ENCODE measurements around the gene CCNH. TPM values are rescaled to one million over a fixed set of nuclear protein-coding genes. Genes with fewer than 3 reads are reported as not detected.

Gene CCNH
- polyA plus RNA-seq (2012; rRNA removed) = 29.1 and 41.1 TPM in 2 replicates
- polyA plus RNA-seq (2012; cell fraction: cytosol; rRNA removed) = 38.1 and 45.5 TPM in 2 replicates
- polyA plus RNA-seq (2012; cell fraction: nucleus; rRNA removed) = 26.7 and 39.9 TPM in 2 replicates

GRCh38 chr5:87412630-87413342, at the start of gene CCNH:
Gene CCNH, minus strand, starts transcription at chr5:87412930. Its CDS starts 136 bp downstream, at chr5:87412794.
- WGBS (ENCODE audit: low lambda C conversion rate) = 6% methylated on average over 17 of the region's 46 CpGs
- no peaks in the 10 kb centered on the region for H3K27me3 ChIP-seq (ENCODE audit: insufficient read depth)
- H3K9me2 ChIP-seq = no peaks in the 10 kb centered on the region
- peak; percentile 86 for DNase-seq
- ChIA-PET POLR2A (interaction anchor here (1.0 kb wide), 1 partner anchor 144 kb away, joined by 3 read pairs; no protein-coding TSS in a partner anchor), CTCF (interaction anchor here (1.5 to 5.1 kb wide), 3 partner anchors 11 to 1278 kb away, joined by 3 to 39 read pairs (median 8); no protein-coding TSS in a partner anchor)
- H3K4me2 ChIP-seq = peak within 1 kb of the TSS; percentile 75
- 0 out of 2 replicates have a peak, but pooled peaks cover 4% of the 10 kb centered on the region for H4K20me1 ChIP-seq (ENCODE audit: insufficient read depth)
- TF ChIP-seq RCOR1 (IDR thresholded peaks at IDR 0.05; ENCODE audit: low read length) (0 out of 2 replicates have a peak, but pooled peaks have one; percentile 14), MEF2A (IDR thresholded peaks at IDR 0.05; ENCODE audit: borderline replicate concordance, low read depth) (no peak), CHD2 (IDR thresholded peaks at IDR 0.05; ENCODE audit: low read length, partially characterized antibody) (peak; percentile 98), GATA2 (CRISPR knock-in tag; IDR thresholded peaks at IDR 0.05) (0 out of 2 replicates have a peak, but pooled peaks have one; percentile 11), TCF12 (IDR thresholded peaks at IDR 0.05) (no peak), EP300 (IDR thresholded peaks at IDR 0.05; ENCODE audit: borderline replicate concordance in 1 of 2, low read depth in 1 of 2, low read length in 1 of 2) (no peak), POLR2AphosphoS5 (IDR thresholded peaks at IDR 0.05; ENCODE audit: low read depth, low read length) (peak; percentile 93), FOSL2 (IDR thresholded peaks at IDR 0.05; ENCODE audit: borderline replicate concordance, low read depth) (no peak), NRF1 (IDR thresholded peaks at IDR 0.05; ENCODE audit: low read depth, low read length) (peak; percentile 36; the same call in 1 of the 2 replicates), MAX (IDR thresholded peaks at IDR 0.05; ENCODE audit: low read depth) (no peak; the same call in 1 of the 2 replicates), REST (IDR thresholded peaks at IDR 0.05; ENCODE audit: low read depth, low read length) (no peak), RXRA (IDR thresholded peaks at IDR 0.05; ENCODE audit: borderline replicate concordance, low read depth) (no peak), YY1 (IDR thresholded peaks at IDR 0.05; ENCODE audit: low read depth) (no peak), ELF1 (IDR thresholded peaks at IDR 0.05) (peak; percentile 88), GABPA (IDR thresholded peaks at IDR 0.05; ENCODE audit: low read depth) (peak; percentile 74), MXI1 (IDR thresholded peaks at IDR 0.05; ENCODE audit: low read depth, low read length) (no peak), JUND (IDR thresholded peaks at IDR 0.05) (no peak), ZBTB33 (IDR thresholded peaks at IDR 0.05; ENCODE audit: borderline replicate concordance, low read depth) (peak; percentile 95), RFX5 (IDR thresholded peaks at IDR 0.05; ENCODE audit: low read length) (0 out of 2 replicates have a peak, but pooled peaks have one; percentile 12), IRF3 (IDR thresholded peaks at IDR 0.05; ENCODE audit: low read depth, low read length) (no peak), TAF1 (IDR thresholded peaks at IDR 0.05; ENCODE audit: borderline replicate concordance, low read depth, low read length) (peak; percentile 90)
- H3K4me1 ChIP-seq (ENCODE audit: control insufficient read depth in 1 of 2, insufficient read depth in 2 of 2, low read depth in 1 of 2, low read length in 1 of 2) = peaks cover 10 to 11% of the 10 kb centered on the region in 2 experiments
- H3K79me2 ChIP-seq (ENCODE audit: insufficient read depth) = peaks cover 47% of the 10 kb centered on the region
- H3K27ac ChIP-seq (ENCODE audit: low read depth in 2 of 2, low read length in 1 of 2) = peak within 1 kb of the TSS; percentile 88 to 94
- no peaks in the 10 kb centered on the region for H3K9me3 ChIP-seq
- H3K4me3 ChIP-seq (ENCODE audit: low read depth in 2 of 2, low read length in 1 of 2) = peak within 1 kb of the TSS; percentile 74 to 99
- H2AFZ ChIP-seq (ENCODE audit: low read depth) = peak within 1 kb of the TSS; percentile 97
- peaks cover 32 to 36% of the 10 kb centered on the region in 2 experiments for H3K36me3 ChIP-seq (replicated peaks in 1 of 2; ENCODE audit: control insufficient read depth in 1 of 2, insufficient read depth in 2 of 2, low read length in 1 of 2)
- H3F3A ChIP-seq (replicated peaks; ENCODE audit: insufficient read depth) = no peaks in the 10 kb centered on the region
- H3K9ac ChIP-seq = peak within 1 kb of the TSS; percentile 84
